K562 (cell line): Measurements from ENCODE around the gene NET1. TPM values are rescaled to one million over a fixed set of nuclear protein-coding genes. Genes with fewer than 3 reads are reported as not detected.
"Not testable (repeated sequence)": the region's sequence is repeated elsewhere in the genome, so short reads cannot be mapped to it uniquely, and the experiment has no call there.

Experiments
- ATAC-seq: fragments of 200-7000 bp; cut with Tn5 transposase; 3 replicates; pipeline ENCODE4 v1.9.1; 2020; ENCODE audit warnings: moderate library complexity
- BruUV-seq: library from RNA; stranded (reverse); fragments of 400-500 nt; replicated peaks from 2 replicates; lab custom pipeline; 2021; lab: Mats Ljungman, UMichigan
- CTCF ChIA-PET: fragments of 300-600 bp; formaldehyde crosslinking; extraction: SDS; loops from one replicate; lab custom pipeline; 2021; ENCODE audit warnings: low intra/inter-chr PET ratio; lab: Yijun Ruan, JAX
- POLR2A ChIA-PET: fragments of 300-600, 350-650 bp; sonication (Branson Sonifier 250); formaldehyde crosslinking; extraction: SDS; loops from one replicate; lab custom pipeline; 2021; ENCODE audit warnings: antibody characterized with exemption, inconsistent platforms; lab: Yijun Ruan, JAX
- DNase-seq, 4 experiments: peaks; one replicate each; pipeline versions ENCODE4 v3.0.0 to v3.0.0-alpha.2; 2011 to 2018; ENCODE audit warnings: low spot score in 3 of 4, mixed read lengths in 3 of 4; ENCODE audit errors: extremely low read depth in 1 of 4
- FAIRE-seq: peaks from 2 replicates; lab custom pipeline; 2011; peaks lifted over from hg19 to GRCh38; lab: Jason Lieb, UNC
- H2AFZ ChIP-seq: 2 replicates; pipeline ENCODE4 v1.6.0; 2011; ENCODE audit warnings: low read depth, low read length, control low read depth, inconsistent platforms
- H3K27ac ChIP-seq: fragments of 200-600 bp; 3 replicates; pipeline ENCODE4 v1.8.0; 2011; ENCODE audit warnings: low read depth, mild to moderate bottlenecking, control low read depth, inconsistent platforms, low read length, moderate library complexity, mixed read lengths; ENCODE audit errors: extremely low read depth
- H3K27me3 ChIP-seq, 2 experiments: fragments of 300-600 bp in 1 of 2; 2 replicates in 1 of 2; 3 replicates in 1 of 2; pipeline versions ENCODE4 v1.6.0 to v1.8.0; 2011; ENCODE audit warnings: inconsistent platforms in 2 of 2, low read length in 2 of 2, mild to moderate bottlenecking in 1 of 2, mixed read lengths in 1 of 2, moderate library complexity in 1 of 2; ENCODE audit not compliant: control insufficient read depth in 2 of 2, insufficient read depth in 2 of 2
- H3K36me3 ChIP-seq: fragments of 300-600 bp; 3 replicates; pipeline ENCODE4 v1.8.0; 2011; ENCODE audit warnings: mild to moderate bottlenecking, low read length, inconsistent platforms; ENCODE audit not compliant: control insufficient read depth, insufficient read depth
- H3K4me1 ChIP-seq, 2 experiments: fragments of 200-600 bp in 1 of 2; replicated peaks in 1 of 2; 2 replicates in 1 of 2; 3 replicates in 1 of 2; pipeline versions ENCODE4 v1.5.1 to v1.8.0; 2011; ENCODE audit warnings: inconsistent platforms in 2 of 2, low read length in 2 of 2, mild to moderate bottlenecking in 1 of 2, mixed read lengths in 1 of 2, moderate library complexity in 1 of 2; ENCODE audit not compliant: control insufficient read depth in 2 of 2, insufficient read depth in 2 of 2
- H3K4me2 ChIP-seq: 2 replicates; pipeline ENCODE4 v1.6.1; 2011; ENCODE audit warnings: low read length, control low read depth, inconsistent platforms, mixed read lengths; ENCODE audit not compliant: insufficient read depth
- H3K4me3 ChIP-seq: fragments of 200-600 bp; sonication (generic), shearing (Covaris generic); 2 replicates; pipeline ENCODE4 v1.5.1; 2016; ENCODE audit warnings: control low read depth, inconsistent platforms
- H3K79me2 ChIP-seq: fragments of 200-600 bp; 3 replicates; pipeline ENCODE4 v1.8.0; 2011; ENCODE audit warnings: low read length, inconsistent platforms; ENCODE audit not compliant: control insufficient read depth, insufficient read depth
- H3K9ac ChIP-seq, 2 experiments: 2 replicates each; pipeline versions ENCODE4 v1.6.0 to v1.6.1; 2011; ENCODE audit warnings: low read depth in 2 of 2, low read length in 2 of 2, control low read depth in 1 of 2, inconsistent platforms in 1 of 2, mild to moderate bottlenecking in 1 of 2, mixed read lengths in 1 of 2; ENCODE audit not compliant: insufficient read depth in 1 of 2
- H3K9me1 ChIP-seq: one replicate; pipeline ENCODE4 v1.6.0; 2011; ENCODE audit warnings: inconsistent platforms, mild to moderate bottlenecking, low read length, moderate library complexity; ENCODE audit not compliant: control insufficient read depth, insufficient read depth
- H3K9me3 ChIP-seq: replicated peaks from 2 replicates; pipeline ENCODE4 v1.5.1; 2011; ENCODE audit warnings: low read depth, low read length, inconsistent platforms; ENCODE audit not compliant: control insufficient read depth, insufficient read depth
- H4K20me1 ChIP-seq: replicated peaks from 2 replicates; pipeline ENCODE4 v1.6.1; 2011; ENCODE audit warnings: low read length, inconsistent platforms, mixed read lengths; ENCODE audit not compliant: control insufficient read depth, insufficient read depth
- ARID1B ChIP-seq: fragments of 450-650 bp; IDR thresholded peaks from 2 replicates; pipeline ENCODE4 v1.6.1; 2016; ENCODE audit warnings: antibody characterized with exemption, mild to moderate bottlenecking, inconsistent platforms
- C11orf30 ChIP-seq: fragments of 450-650 bp; IDR thresholded peaks from 2 replicates; pipeline ENCODE4 v1.6.1; 2016; ENCODE audit warnings: low read depth, mild to moderate bottlenecking
- DACH1 ChIP-seq: fragments of 450-650 bp; IDR thresholded peaks from 2 replicates; pipeline ENCODE4 v1.6.1; 2018; ENCODE audit not compliant: partially characterized antibody
- DMBX1 ChIP-seq: fragments of 250-450 bp; sonication (Bioruptor Pico); IDR thresholded peaks from 2 replicates; pipeline ENCODE4 v1.8.0; 2022; ENCODE audit warnings: inconsistent platforms, mild to moderate bottlenecking, moderate library complexity, borderline replicate concordance
- FOXK2 ChIP-seq, 2 experiments: fragments of 450-650 bp; IDR thresholded peaks in 1 of 2; conservative IDR thresholded peaks in 1 of 2; 2 replicates each; pipeline ENCODE4 v1.6.1; 2016; ENCODE audit warnings: low read depth in 2 of 2, mild to moderate bottlenecking in 1 of 2
- KDM1A ChIP-seq, 2 experiments: fragments of 450-650 bp; IDR thresholded peaks; 2 replicates each; pipeline ENCODE4 v1.6.1; 2016; ENCODE audit warnings: mild to moderate bottlenecking in 2 of 2
- MLLT1 ChIP-seq, 2 experiments: fragments of 450-650 bp; IDR thresholded peaks; 2 replicates each; pipeline ENCODE4 v1.6.1; 2016
- NR2C2 ChIP-seq, 2 experiments: fragments of 200-800 bp in 1 of 2; sonication (Bioruptor generic) in 1 of 2; sonication (generic) in 1 of 2; formaldehyde crosslinking in 1 of 2; IDR thresholded peaks; 2 replicates each; pipeline versions ENCODE4 v1.6.1 to v1.8.0; 2016 to 2022; ENCODE audit warnings: mild to moderate bottlenecking in 1 of 2, missing compliant biosample characterization in 1 of 2, missing genetic modification characterization in 1 of 2, missing genetic modification reagents in 1 of 2
- POLR2A ChIP-seq: fragments of 450-650 bp; conservative IDR thresholded peaks from 2 replicates; pipeline ENCODE4 v1.6.1; 2016
- SMARCA4 ChIP-seq: fragments of 450-650 bp; IDR thresholded peaks from 2 replicates; pipeline ENCODE4 v1.6.1; 2016
- SMARCE1 ChIP-seq: fragments of 450-650 bp; IDR thresholded peaks from 2 replicates; pipeline ENCODE4 v1.7.1; 2016; ENCODE audit warnings: mild to moderate bottlenecking
- TOE1 ChIP-seq, 2 experiments: fragments of 450-650 bp in 1 of 2; sonication (generic) in 1 of 2; formaldehyde crosslinking in 1 of 2; IDR thresholded peaks; 2 replicates each; pipeline versions ENCODE4 v1.7.1 to v1.8.0; 2016 to 2022; ENCODE audit warnings: borderline replicate concordance in 2 of 2, mild to moderate bottlenecking in 2 of 2, antibody characterized with exemption in 1 of 2, inconsistent platforms in 1 of 2, low read depth in 1 of 2, missing genetic modification reagents in 1 of 2, moderate library complexity in 1 of 2
- ZFP1 ChIP-seq: fragments of 450-650 bp; formaldehyde crosslinking; IDR thresholded peaks from 2 replicates; pipeline ENCODE4 v1.4.0; 2020; ENCODE audit warnings: mild to moderate bottlenecking, mixed read lengths
- ZNF175 ChIP-seq: fragments of 200-800 bp; sonication (Bioruptor generic); IDR thresholded peaks from 2 replicates; pipeline ENCODE4 v1.6.1; 2016; ENCODE audit warnings: low read depth, mild to moderate bottlenecking, missing genetic modification characterization, missing compliant biosample characterization
- ZNF316 ChIP-seq: fragments of 450-650 bp; IDR thresholded peaks from 2 replicates; pipeline ENCODE4 v1.6.1; 2016
- WGBS: fragments of 100-300 bp; shearing (Covaris generic); methylation state at CpG from one replicate; pipeline ENCODE4 v1.1.6; 2016; ENCODE audit warnings: low coverage, mixed read lengths; ENCODE audit not compliant: insufficient coverage; ENCODE audit errors: missing lambda C conversion rate; 5-methylcytosine and 5-hydroxymethylcytosine counted together
- in situ Hi-C: fragments of 300-500 bp; cut with MboI; formaldehyde crosslinking; loops from 4 replicates; pipeline ENCODE4 v1.15.0; 2018; ENCODE audit warnings: inconsistent platforms, mixed read lengths
- intact Hi-C: fragments of 100-400 bp; cut with micrococcal nuclease; formaldehyde crosslinking; loops from 2 replicates; pipeline ENCODE4 v1.14.2; 2022
- polyA plus RNA-seq, 8 experiments: library from polyadenylated mRNA; depleted of rRNA in 4 of 8; stranded (reverse) in 5 of 8; unstranded in 3 of 8; fragments of >200 nt; fragmentation: Nextera tagmentation in 2 of 8; fragmentation: Illumina TruSeq in 1 of 8; extraction: Ambion mirVana in 2 of 8; extraction: Trizol in 1 of 8; gene quantifications; 2 replicates each; pipeline versions ENCODE4 v1.2.1 to v1.2.3, GENCODE V29; 2011 to 2014; ENCODE audit warnings: inconsistent platforms in 1 of 8, missing spikeins in 1 of 8
- total RNA-seq, 7 experiments: library from RNA; depleted of rRNA in 6 of 7; stranded (reverse); fragments of >200 nt in 6 of 7; fragmentation: Illumina TruSeq in 2 of 7; extraction: Trizol in 2 of 7; gene quantifications; 2 replicates each; pipeline versions ENCODE4 v1.2.1 to v1.2.3, GENCODE V29; 2011 to 2021; ENCODE audit warnings: low replicate concordance in 1 of 7
- TF ChIP-seq, protein P1 (sequence below): fragments of 450-650 bp; IDR thresholded peaks from 2 replicates; pipeline ENCODE4 v1.6.1; 2016
- TF ChIP-seq, protein P2 (sequence below), 2 experiments: fragments of 450-650 bp; conservative IDR thresholded peaks; 2 replicates each; pipeline ENCODE4 v1.6.1; 2017; ENCODE audit warnings: mild to moderate bottlenecking in 2 of 2, moderate library complexity in 2 of 2

Gene NET1
- total and polyA plus RNA-seq, 9 of the 15 experiments (the other 6 are each of a cell fraction or from before 2014, with no cell fraction given): 47.4 to 258 (median 106) TPM

DNA sequence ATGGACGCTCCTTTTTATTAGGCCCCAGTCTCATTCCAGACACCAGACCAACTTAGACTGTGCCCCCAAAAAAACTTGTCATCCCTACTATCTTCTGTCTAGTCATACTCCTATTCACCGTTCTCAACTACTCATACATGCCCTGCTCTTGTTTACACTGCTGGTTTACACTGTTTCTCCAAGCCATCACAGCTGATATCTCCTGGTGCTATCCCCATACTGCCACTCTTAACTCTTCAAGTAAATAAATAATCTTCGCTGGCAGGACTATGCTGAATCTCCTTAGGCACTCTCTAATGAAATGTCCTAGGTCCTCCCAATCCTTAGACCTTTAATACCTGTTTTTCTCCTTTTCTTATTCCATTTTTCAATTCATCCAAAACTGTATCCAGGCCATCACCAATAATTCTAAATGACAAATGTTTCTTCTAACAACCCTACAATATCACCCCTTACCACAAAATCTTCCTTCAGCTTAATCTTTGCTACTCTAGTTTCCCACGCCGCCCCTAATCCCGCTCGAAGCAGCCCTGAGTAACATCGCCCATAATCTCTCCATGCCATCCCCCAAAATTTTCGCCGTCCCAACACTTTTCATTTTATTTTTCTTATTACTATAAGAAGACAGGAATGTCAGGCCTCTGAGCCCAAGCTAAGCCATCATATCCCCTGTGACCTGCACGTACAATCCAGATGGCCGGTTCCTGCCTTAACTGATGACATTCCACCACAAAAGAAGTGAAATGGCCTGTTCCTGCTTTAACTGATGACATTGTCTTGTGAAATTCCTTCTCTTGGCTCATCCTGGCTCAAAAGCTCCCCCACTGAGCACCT, 63.8 kb downstream of the NET1 start:
- ATAC-seq; BruUV-seq; H3K9me3 ChIP-seq; H2AFZ ChIP-seq; CTCF ChIA-PET; FAIRE-seq; H3K9me1 ChIP-seq; H4K20me1 ChIP-seq; DNase-seq; intact Hi-C loops; H3K27me3 ChIP-seq; in situ Hi-C loops; H3K36me3 ChIP-seq; TF ChIP-seq TOE1 (CRISPR knock-in tag; IDR thresholded peaks at IDR 0.05; ENCODE audit: borderline replicate concordance, low read depth); NR2C2 (CRISPR knock-in tag; IDR thresholded peaks at IDR 0.05): not testable (repeated sequence)
- Histone ChIP-seq H3K9ac (peak overlapping the region; percentile 84 to 85; a peak in 3 of 4 replicates), H3K79me2 (peaks cover 92% of the 10 kb centered on the region), H3K4me2 (peak overlapping the region; percentile 100), H3K4me1 (peaks cover 20 to 36% of the 10 kb centered on the region in 2 experiments), H3K27ac (peak overlapping the region; percentile 94), H3K4me3 (peak overlapping the region; percentile 1; the same call in 1 of the 2 replicates)
- POLR2A ChIA-PET: interaction anchor here (1.0 to 7.0 kb wide), 3 partner anchors 9 to 21 kb away, joined by 4 to 43 read pairs (median 5); no protein-coding TSS in a partner anchor
- WGBS: 24% methylated on average over 11 of the region's 12 CpGs
- TF ChIP-seq ZNF175 (CRISPR knock-in tag) (peak; percentile 54; the same call in 1 of the 2 replicates), SMARCA4 (peak; percentile 56; the same call in 1 of the 2 replicates), KDM1A (IDR thresholded peaks at IDR 0.05) (0 out of 4 replicates have a peak, but pooled peaks of 1 of the 2 experiments have one; percentile 4), ZFP1 (CRISPR knock-in tag) (0 out of 2 replicates have a peak, but pooled peaks have one; percentile 13), DACH1 (peak; percentile 75), C11orf30 (peak; percentile 63), TOE1 (IDR thresholded peaks at IDR 0.05; ENCODE audit: borderline replicate concordance) (peak; percentile 38; the same call in 1 of the 2 replicates), ZNF316 (peak; percentile 79), SMARCE1 (peak; percentile 39; the same call in 1 of the 2 replicates), DMBX1 (peak; percentile 53; the same call in 1 of the 2 replicates), POLR2A (0 out of 2 replicates have a peak, but pooled peaks have one; percentile 26), ARID1B (peak; percentile 46), NR2C2 (tag; IDR thresholded peaks at IDR 0.05) (peak; percentile 23; the same call in 1 of the 2 replicates), FOXK2 (conservative IDR thresholded peaks at IDR 0.05 in 1 of 2, IDR thresholded peaks at IDR 0.05 in 1 of 2; ENCODE audit: low read depth in 2 of 2) (peak; percentile 92 to 95), MLLT1 (IDR thresholded peaks at IDR 0.05) (peak in 1 of 2 experiments; percentile 84; a peak in 2 of 4 replicates)
- TF ChIP-seq, protein P1, sequence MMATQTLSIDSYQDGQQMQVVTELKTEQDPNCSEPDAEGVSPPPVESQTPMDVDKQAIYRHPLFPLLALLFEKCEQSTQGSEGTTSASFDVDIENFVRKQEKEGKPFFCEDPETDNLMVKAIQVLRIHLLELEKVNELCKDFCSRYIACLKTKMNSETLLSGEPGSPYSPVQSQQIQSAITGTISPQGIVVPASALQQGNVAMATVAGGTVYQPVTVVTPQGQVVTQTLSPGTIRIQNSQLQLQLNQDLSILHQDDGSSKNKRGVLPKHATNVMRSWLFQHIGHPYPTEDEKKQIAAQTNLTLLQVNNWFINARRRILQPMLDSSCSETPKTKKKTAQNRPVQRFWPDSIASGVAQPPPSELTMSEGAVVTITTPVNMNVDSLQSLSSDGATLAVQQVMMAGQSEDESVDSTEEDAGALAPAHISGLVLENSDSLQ: peak; percentile 46; the same call in 1 of the 2 replicates
- TF ChIP-seq, protein P2, sequence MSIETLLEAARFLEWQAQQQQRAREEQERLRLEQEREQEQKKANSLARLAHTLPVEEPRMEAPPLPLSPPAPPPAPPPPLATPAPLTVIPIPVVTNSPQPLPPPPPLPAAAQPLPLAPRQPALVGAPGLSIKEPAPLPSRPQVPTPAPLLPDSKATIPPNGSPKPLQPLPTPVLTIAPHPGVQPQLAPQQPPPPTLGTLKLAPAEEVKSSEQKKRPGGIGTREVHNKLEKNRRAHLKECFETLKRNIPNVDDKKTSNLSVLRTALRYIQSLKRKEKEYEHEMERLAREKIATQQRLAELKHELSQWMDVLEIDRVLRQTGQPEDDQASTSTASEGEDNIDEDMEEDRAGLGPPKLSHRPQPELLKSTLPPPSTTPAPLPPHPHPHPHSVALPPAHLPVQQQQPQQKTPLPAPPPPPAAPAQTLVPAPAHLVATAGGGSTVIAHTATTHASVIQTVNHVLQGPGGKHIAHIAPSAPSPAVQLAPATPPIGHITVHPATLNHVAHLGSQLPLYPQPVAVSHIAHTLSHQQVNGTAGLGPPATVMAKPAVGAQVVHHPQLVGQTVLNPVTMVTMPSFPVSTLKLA (conservative IDR thresholded peaks at IDR 0.05): peak; percentile 20 to 43; a peak in 1 of 4 replicates
